Cardiac fibroblast (primary cell): ENCODE data around the gene CHST9.
A peak's percentile ranks its signal among the peaks of the same experiment; 100 is the strongest.

Experiments used
- DNase-seq, 2 donors: peaks; one replicate each; pipeline versions ENCODE4 v3.0.0 to v3.0.0-alpha.2; 2010; ENCODE audit warnings: low read depth in 2 of 2
- H3K4me3 ChIP-seq, 2 donors: replicated peaks in 1 of 2; 1 replicate in 1 of 2; 2 replicates in 1 of 2; pipeline ENCODE4 v1.5.1; 2011; ENCODE audit warnings: low read depth in 2 of 2, low read length in 2 of 2, mild to moderate bottlenecking in 2 of 2, moderate library complexity in 1 of 2
- CTCF ChIP-seq: IDR thresholded peaks from one replicate; pipeline ENCODE4 v1.5.1; 2011; ENCODE audit warnings: low read depth, mild to moderate bottlenecking, low read length, inconsistent platforms

Gene CHST9

GRCh38 chr18:26919627-26920026, 265.5 kb downstream of the CHST9 start:
- no peak for TF ChIP-seq CTCF
- peak; percentile 4 to 44 for DNase-seq

GRCh38 chr18:26919201-26919600, 265.9 kb downstream of the CHST9 start:
- H3K4me3 ChIP-seq: no peak overlapping the region
- DNase-seq: no peak
- no peak for TF ChIP-seq CTCF

More at GRCh38 chr18:26919627-26920026, 265.5 kb downstream of the CHST9 start:
- H3K4me3 ChIP-seq: no peak overlapping the region

GRCh38 chr18:26911840-26912239, 273.3 kb downstream of the CHST9 start:
- no peak for DNase-seq
- no peak for TF ChIP-seq CTCF

GRCh38 chr18:26909599-26910290, 275.4 kb downstream of the CHST9 start:
- no peak for DNase-seq
- H3K4me3 ChIP-seq: no peak overlapping the region
- TF ChIP-seq CTCF: no peak

More at GRCh38 chr18:26911840-26912239, 273.3 kb downstream of the CHST9 start:
- H3K4me3 ChIP-seq: no peak overlapping the region

GRCh38 chr18:26908906-26909305, 276.2 kb downstream of the CHST9 start:
- no peak for DNase-seq
- no peak overlapping the region for H3K4me3 ChIP-seq
- no peak for TF ChIP-seq CTCF

- no peak overlapping the region for H3K4me3 ChIP-seq
- no peak for DNase-seq
- TF ChIP-seq CTCF: no peak
Measured at GRCh38 chr18:26902291-26902690, 282.8 kb downstream of the CHST9 start.

- no peak for TF ChIP-seq CTCF
- DNase-seq: no peak
- H3K4me3 ChIP-seq: no peak overlapping the region
Measured at GRCh38 chr18:26901020-26901419, 284.1 kb downstream of the CHST9 start.
